Duodenal mucosa (tissue), 2 donors: ENCODE results near the gene RFX7.

Experiments
- H3K27ac ChIP-seq: one replicate; pipeline ENCODE4 v1.7.0; 2013; ENCODE audit warnings: low read depth, low read length
- H3K27me3 ChIP-seq, 2 donors: one replicate each; pipeline ENCODE4 v1.7.0; 2013; ENCODE audit warnings: low read length in 2 of 2, control low read depth in 1 of 2; ENCODE audit not compliant: insufficient read depth in 2 of 2, control insufficient read depth in 1 of 2
- H3K36me3 ChIP-seq, 2 donors: one replicate each; pipeline ENCODE4 v1.7.0; 2013; ENCODE audit warnings: low read length in 2 of 2, control low read depth in 1 of 2; ENCODE audit not compliant: insufficient read depth in 2 of 2, control insufficient read depth in 1 of 2
- H3K4me1 ChIP-seq, 2 donors: one replicate each; pipeline ENCODE4 v1.7.0; 2013; ENCODE audit warnings: low read length in 2 of 2, control low read depth in 1 of 2; ENCODE audit not compliant: insufficient read depth in 2 of 2, control insufficient read depth in 1 of 2
- H3K4me3 ChIP-seq, 2 donors: one replicate each; pipeline ENCODE4 v1.7.0; 2013; ENCODE audit warnings: low read length in 2 of 2, low read depth in 1 of 2
- H3K9ac ChIP-seq, 2 donors: one replicate each; pipeline ENCODE4 v1.7.0; 2013; ENCODE audit warnings: low read length in 2 of 2, low read depth in 1 of 2
- H3K9me3 ChIP-seq, 2 donors: one replicate each; pipeline ENCODE4 v1.7.0; 2013; ENCODE audit warnings: low read length in 2 of 2, control low read depth in 1 of 2; ENCODE audit not compliant: control insufficient read depth in 1 of 2

Gene RFX7

DNA sequence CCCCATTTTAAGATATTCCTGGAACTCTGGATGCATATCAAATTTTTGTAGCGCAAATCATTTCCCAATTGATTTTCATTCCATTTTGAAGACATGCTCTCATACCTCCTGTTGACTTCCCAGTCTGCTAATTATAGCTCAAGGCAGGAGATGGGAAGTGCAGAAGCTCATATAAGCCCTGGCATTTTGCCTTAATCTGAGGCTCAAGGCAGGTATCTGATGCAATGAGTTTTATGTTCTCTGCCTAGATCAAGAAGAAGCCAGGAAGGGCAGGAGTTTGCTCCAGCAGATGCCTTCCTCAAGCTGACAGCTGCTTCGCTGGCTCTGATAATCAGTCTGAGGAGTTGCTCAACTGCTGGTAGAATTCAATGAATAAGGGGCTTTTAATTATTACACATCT is 184.7 kb downstream of the RFX7 start:
- no peaks in the 10 kb centered on the region for H3K9me3 ChIP-seq
- no peaks in the 10 kb centered on the region for H3K4me1 ChIP-seq
- H3K4me3 ChIP-seq: no peak overlapping the region
- H3K27ac ChIP-seq: no peak overlapping the region
- H3K27me3 ChIP-seq: no peaks in the 10 kb centered on the region
- H3K36me3 ChIP-seq: no peaks in the 10 kb centered on the region
- no peak overlapping the region for H3K9ac ChIP-seq

DNA sequence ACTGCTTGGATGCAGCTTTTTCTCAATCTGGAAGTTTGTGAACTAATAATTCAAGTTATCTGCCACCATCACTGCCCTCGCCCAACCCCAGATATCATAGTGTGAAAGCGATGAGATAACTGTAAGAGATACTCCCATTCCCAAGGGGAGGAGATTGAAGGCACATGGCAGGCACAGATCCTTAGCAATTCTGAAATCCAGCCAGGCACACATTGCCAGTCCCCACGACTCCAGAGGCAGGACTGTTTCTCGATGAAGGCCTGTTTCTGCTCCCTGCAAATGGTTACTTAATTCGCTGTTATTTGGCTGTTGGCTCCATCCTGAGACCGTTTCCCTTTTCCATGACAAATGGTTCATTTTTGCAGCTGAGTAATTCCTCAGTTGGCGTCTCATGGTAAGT is 187.1 kb downstream of the RFX7 start:
- Histone ChIP-seq H3K9me3 (no peaks in the 10 kb centered on the region), H3K9ac (no peak overlapping the region), H3K27ac (no peak overlapping the region), H3K4me3 (no peak overlapping the region), H3K27me3 (no peaks in the 10 kb centered on the region), H3K4me1 (no peaks in the 10 kb centered on the region), H3K36me3 (no peaks in the 10 kb centered on the region)

DNA sequence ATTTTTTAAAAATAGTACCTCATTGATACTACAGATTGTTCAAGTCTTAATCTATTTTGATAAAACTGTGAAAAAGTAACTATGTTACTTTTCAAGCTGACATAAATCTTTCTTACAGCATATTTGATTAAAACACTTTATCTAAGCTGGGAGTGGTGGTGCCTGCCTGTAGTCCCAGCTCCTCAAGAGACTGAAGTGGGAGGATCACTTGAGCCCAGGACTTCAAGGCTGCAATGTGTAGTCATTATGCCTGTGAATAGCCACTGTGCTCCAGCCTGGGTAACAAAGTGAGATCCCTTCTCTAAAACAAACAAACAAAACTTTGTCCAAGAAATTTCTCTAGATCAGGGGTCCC is 190.7 kb downstream of the RFX7 start:
- Histone ChIP-seq H3K9ac (no peak overlapping the region), H3K27ac (no peak overlapping the region), H3K4me1 (no peaks in the 10 kb centered on the region), H3K9me3 (no peaks in the 10 kb centered on the region), H3K36me3 (no peaks in the 10 kb centered on the region), H3K4me3 (no peak overlapping the region), H3K27me3 (no peaks in the 10 kb centered on the region)

DNA sequence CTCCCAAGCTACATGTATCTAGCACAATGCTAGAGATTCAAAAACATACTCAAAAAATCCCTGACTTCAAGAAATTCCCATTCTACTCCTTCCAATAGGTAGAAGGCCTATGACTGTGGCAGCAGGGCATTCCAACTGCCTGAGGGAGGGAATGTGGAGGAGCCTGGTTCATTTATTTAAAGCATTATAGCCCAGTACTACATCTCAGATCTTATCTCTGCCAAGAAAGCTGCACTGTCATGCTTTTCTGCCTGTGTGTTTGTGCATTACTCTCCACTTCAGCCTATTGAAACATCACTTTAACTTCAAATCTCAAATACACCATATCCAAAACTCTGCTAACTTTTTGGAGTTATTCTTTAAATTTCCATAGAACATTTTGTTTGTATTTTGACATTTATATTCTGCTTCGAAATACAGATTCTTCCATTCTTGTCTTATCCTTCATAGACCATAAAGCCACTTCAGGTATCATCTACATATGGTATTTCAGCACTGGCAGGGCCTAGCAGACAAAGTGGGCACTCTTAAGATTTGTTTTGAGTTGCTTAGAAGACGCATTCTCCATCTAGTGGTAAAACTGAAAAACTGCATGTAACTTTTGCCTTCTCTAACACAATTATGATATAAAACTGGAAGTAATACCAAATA is 191.2 kb downstream of the RFX7 start:
- no peak overlapping the region for H3K27ac ChIP-seq
- no peaks in the 10 kb centered on the region for H3K4me1 ChIP-seq

DNA sequence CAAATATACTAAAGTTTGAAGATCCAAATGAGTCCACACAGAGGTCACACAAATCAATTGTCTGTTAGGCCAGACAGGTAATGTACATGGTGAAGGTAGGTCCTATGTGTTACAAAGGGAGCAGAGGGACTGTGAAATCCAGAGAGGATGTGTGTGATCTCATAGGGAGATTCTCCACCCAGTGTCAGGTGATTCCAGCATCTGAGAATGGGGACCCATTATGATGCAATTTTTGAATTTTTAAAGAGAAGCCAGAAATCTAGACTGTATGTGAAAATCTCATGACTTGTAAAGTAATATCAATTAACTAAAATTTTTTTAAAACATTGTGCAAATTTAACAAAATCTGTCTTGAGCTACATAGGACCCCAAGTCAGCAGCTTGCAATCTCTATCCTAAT is 192.0 kb downstream of the RFX7 start:
- no peaks in the 10 kb centered on the region for H3K36me3 ChIP-seq
- H3K9ac ChIP-seq: no peak overlapping the region
- no peak overlapping the region for H3K4me3 ChIP-seq
- H3K4me1 ChIP-seq: no peaks in the 10 kb centered on the region
- H3K27ac ChIP-seq: no peak overlapping the region
- no peaks in the 10 kb centered on the region for H3K9me3 ChIP-seq
- no peaks in the 10 kb centered on the region for H3K27me3 ChIP-seq

More for the DNA sequence above, 191.2 kb downstream of the RFX7 start:
- Histone ChIP-seq H3K36me3 (no peaks in the 10 kb centered on the region), H3K27me3 (no peaks in the 10 kb centered on the region), H3K9me3 (no peaks in the 10 kb centered on the region), H3K9ac (no peak overlapping the region), H3K4me3 (no peak overlapping the region)

DNA sequence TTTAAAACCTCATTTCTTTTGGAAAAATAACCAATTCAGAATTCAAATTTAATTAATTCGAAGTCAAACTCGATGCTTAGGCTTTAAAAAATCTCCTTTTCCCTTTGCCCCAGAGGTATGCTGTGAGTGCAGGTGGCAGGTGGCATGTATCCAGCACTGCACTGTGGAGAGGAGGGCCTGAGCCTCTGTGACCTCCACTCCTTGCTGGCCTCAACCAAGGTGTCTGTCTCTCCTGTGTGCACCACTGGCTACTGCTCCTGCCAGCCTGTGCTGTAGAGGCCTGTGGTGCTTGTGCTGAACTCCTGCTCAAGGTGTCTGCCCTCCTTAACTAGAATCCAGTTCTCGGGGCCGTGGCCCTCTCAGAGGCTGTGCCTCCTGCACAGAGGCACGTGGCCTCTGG is 194.1 kb downstream of the RFX7 start:
- Histone ChIP-seq H3K27me3 (no peaks in the 10 kb centered on the region), H3K36me3 (no peaks in the 10 kb centered on the region), H3K4me3 (no peak overlapping the region), H3K27ac (no peak overlapping the region), H3K9ac (no peak overlapping the region), H3K9me3 (no peaks in the 10 kb centered on the region), H3K4me1 (no peaks in the 10 kb centered on the region)

GRCh38 chr15:56047354-56047753 is 196.3 kb downstream of the RFX7 start:
- H3K9me3 ChIP-seq: no peaks in the 10 kb centered on the region
- H3K27ac ChIP-seq: no peak overlapping the region
- H3K4me3 ChIP-seq: no peak overlapping the region
- no peaks in the 10 kb centered on the region for H3K4me1 ChIP-seq
- no peak overlapping the region for H3K9ac ChIP-seq
- H3K27me3 ChIP-seq: no peaks in the 10 kb centered on the region
- H3K36me3 ChIP-seq: no peaks in the 10 kb centered on the region

- Histone ChIP-seq H3K4me3 (no peak overlapping the region), H3K27me3 (no peaks in the 10 kb centered on the region), H3K36me3 (no peaks in the 10 kb centered on the region), H3K27ac (no peak overlapping the region), H3K9ac (no peak overlapping the region), H3K4me1 (no peaks in the 10 kb centered on the region), H3K9me3 (no peaks in the 10 kb centered on the region)
Measured at GRCh38 chr15:56045068-56045748, 198.5 kb downstream of the RFX7 start.

DNA sequence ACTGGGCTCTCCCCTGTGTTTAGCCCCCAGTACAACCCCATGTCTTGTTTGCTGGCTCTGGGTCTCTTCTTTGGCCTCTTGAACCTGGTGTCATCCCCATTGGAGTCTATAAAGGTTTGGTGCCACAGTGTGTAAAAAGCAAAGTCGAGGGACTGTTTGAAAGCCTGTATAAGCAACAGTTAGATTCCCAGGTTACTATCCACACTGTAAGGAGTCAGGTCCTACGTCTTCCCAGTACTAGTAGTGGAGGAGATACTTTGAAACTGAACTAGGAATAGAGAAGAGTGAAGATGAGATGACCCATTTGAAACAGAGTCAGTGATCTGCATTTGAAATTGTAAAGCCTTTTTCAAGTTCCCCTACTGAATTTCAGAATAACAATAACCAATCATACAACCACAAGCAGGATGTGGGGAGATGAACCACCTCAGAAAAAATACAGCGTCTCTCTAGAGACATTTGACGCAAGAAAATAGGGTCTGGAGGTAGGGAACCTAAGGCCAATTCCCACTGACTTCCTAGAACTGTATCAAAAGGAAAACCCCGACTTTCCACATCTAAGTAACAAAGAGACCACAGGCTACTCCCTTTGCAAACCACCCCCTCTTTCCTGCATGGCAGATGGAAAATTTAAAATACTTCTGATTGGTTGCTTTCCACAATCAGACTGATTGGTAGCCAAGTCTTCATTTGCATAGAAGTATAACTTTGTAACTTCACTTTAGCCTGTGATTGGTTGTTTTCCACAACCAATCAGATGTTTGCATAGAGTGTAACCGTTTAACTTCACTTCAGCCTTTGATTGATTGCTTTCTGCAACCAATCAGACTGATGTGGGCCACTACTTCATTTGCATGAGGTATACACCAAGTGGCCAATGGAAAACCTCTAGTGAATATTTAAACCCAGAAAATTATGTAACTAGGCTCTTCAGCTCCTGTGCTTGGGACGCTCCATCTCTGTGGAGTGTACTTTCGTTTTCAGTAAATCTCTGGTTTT is 200.4 kb downstream of the RFX7 start:
- no peaks in the 10 kb centered on the region for H3K4me1 ChIP-seq
- no peaks in the 10 kb centered on the region for H3K27me3 ChIP-seq
- no peak overlapping the region for H3K9ac ChIP-seq
- H3K36me3 ChIP-seq: no peaks in the 10 kb centered on the region
- H3K4me3 ChIP-seq: no peak overlapping the region
- no peaks in the 10 kb centered on the region for H3K9me3 ChIP-seq
- H3K27ac ChIP-seq: no peak overlapping the region

DNA sequence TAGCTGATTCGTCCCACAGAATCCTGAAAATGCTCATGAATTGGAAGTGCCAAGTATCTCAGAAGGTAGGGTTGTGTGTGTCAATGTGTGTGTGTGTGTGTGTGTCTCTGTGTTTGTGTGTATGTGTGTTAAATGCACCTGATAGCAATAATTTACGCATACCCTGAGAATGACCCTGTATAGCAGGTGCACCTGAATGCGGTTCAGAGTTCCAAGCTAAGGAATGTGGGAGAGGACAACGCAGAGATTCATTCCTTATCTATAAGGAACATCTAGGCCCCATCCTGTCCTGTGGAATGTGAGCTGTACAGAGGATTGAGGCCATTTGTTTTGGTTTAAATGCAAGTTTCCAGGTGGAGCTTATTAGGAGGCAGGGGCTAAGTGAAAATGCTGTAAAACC is 201.2 kb downstream of the RFX7 start:
- no peaks in the 10 kb centered on the region for H3K9me3 ChIP-seq
- H3K4me3 ChIP-seq: no peak overlapping the region
- no peaks in the 10 kb centered on the region for H3K4me1 ChIP-seq
- H3K36me3 ChIP-seq: no peaks in the 10 kb centered on the region
- no peak overlapping the region for H3K27ac ChIP-seq
- no peak overlapping the region for H3K9ac ChIP-seq
- no peaks in the 10 kb centered on the region for H3K27me3 ChIP-seq
